Muscle layer of duodenum (tissue), 2 donors: ENCODE results near the gene FAM162A.
"Not testable (repeated sequence)": the region's sequence is repeated elsewhere in the genome, so short reads cannot be mapped to it uniquely, and the experiment has no call there.

Source experiments
- H3K27ac ChIP-seq: one replicate; pipeline ENCODE4 v1.7.0; 2013; ENCODE audit warnings: mild to moderate bottlenecking, low read length
- H3K27me3 ChIP-seq: one replicate; pipeline ENCODE4 v1.7.0; 2013; ENCODE audit warnings: low read depth, mild to moderate bottlenecking, control low read depth, low read length
- H3K36me3 ChIP-seq, 2 donors: one replicate each; pipeline ENCODE4 v1.7.0; 2013; ENCODE audit warnings: low read length in 2 of 2, control low read depth in 1 of 2, mild to moderate bottlenecking in 1 of 2; ENCODE audit not compliant: insufficient read depth in 2 of 2, control insufficient read depth in 1 of 2
- H3K4me1 ChIP-seq, 2 donors: one replicate each; pipeline ENCODE4 v1.7.0; 2013; ENCODE audit warnings: low read length in 2 of 2, mild to moderate bottlenecking in 2 of 2, control low read depth in 1 of 2, moderate library complexity in 1 of 2; ENCODE audit not compliant: insufficient read depth in 2 of 2, control insufficient read depth in 1 of 2
- H3K4me3 ChIP-seq, 2 donors: one replicate each; pipeline ENCODE4 v1.7.0; 2013; ENCODE audit warnings: low read length in 2 of 2, low read depth in 1 of 2, mild to moderate bottlenecking in 1 of 2
- H3K9me3 ChIP-seq, 2 donors: one replicate each; pipeline ENCODE4 v1.7.0; 2013; ENCODE audit warnings: low read length in 2 of 2, control low read depth in 1 of 2, mild to moderate bottlenecking in 1 of 2; ENCODE audit not compliant: control insufficient read depth in 1 of 2
- donor health status: healthy.

The FAM162A gene

GRCh38 chr3:122421836-122422235 lies 37.9 kb downstream of the FAM162A start:
- H3K4me3 ChIP-seq: no peak overlapping the region
- no peak overlapping the region for H3K27ac ChIP-seq
- H3K9me3 ChIP-seq: no peaks in the 10 kb centered on the region
- H3K4me1 ChIP-seq: peaks cover 0 to 6% of the 10 kb centered on the region in 2 donors
- H3K36me3 ChIP-seq: peaks cover 25 to 41% of the 10 kb centered on the region in 2 donors
- H3K27me3 ChIP-seq: no peaks in the 10 kb centered on the region

GRCh38 chr3:122427857-122428471 lies 44.0 kb downstream of the FAM162A start:
- H3K4me3 ChIP-seq: no peak overlapping the region
- H3K4me1 ChIP-seq: no peaks in the 10 kb centered on the region
- no peak overlapping the region for H3K27ac ChIP-seq
- H3K27me3 ChIP-seq: no peaks in the 10 kb centered on the region
- H3K9me3 ChIP-seq: no peaks in the 10 kb centered on the region
- peaks cover 29 to 58% of the 10 kb centered on the region in 2 donors for H3K36me3 ChIP-seq

- Histone ChIP-seq H3K9me3 (no peaks in the 10 kb centered on the region), H3K4me3 (no peak overlapping the region), H3K36me3 (peaks cover 33 to 50% of the 10 kb centered on the region in 2 donors), H3K27ac (no peak overlapping the region), H3K4me1 (no peaks in the 10 kb centered on the region), H3K27me3 (no peaks in the 10 kb centered on the region)
Measured at GRCh38 chr3:122430371-122430770, 46.4 kb downstream of the FAM162A start.

GRCh38 chr3:122435950-122436349 lies 52.0 kb downstream of the FAM162A start:
- no peak overlapping the region for H3K27ac ChIP-seq
- H3K4me1 ChIP-seq: no peaks in the 10 kb centered on the region
- H3K27me3 ChIP-seq: no peaks in the 10 kb centered on the region
- no peaks in the 10 kb centered on the region for H3K9me3 ChIP-seq
- peaks cover 37 to 67% of the 10 kb centered on the region in 2 donors for H3K36me3 ChIP-seq
- H3K4me3 ChIP-seq: no peak overlapping the region

GRCh38 chr3:122443090-122443489 lies 59.1 kb downstream of the FAM162A start:
- H3K9me3 ChIP-seq: no peaks in the 10 kb centered on the region
- peaks cover 29 to 54% of the 10 kb centered on the region in 2 donors for H3K36me3 ChIP-seq
- no peak overlapping the region for H3K27ac ChIP-seq
- H3K4me1 ChIP-seq: no peaks in the 10 kb centered on the region
- H3K4me3 ChIP-seq: no peak overlapping the region
- no peaks in the 10 kb centered on the region for H3K27me3 ChIP-seq

- H3K36me3 ChIP-seq: peaks cover 29 to 48% of the 10 kb centered on the region in 2 donors
- H3K27ac ChIP-seq, H3K9me3 ChIP-seq, H3K4me1 ChIP-seq, H3K27me3 ChIP-seq, H3K4me3 ChIP-seq: not testable (repeated sequence)
Measured at GRCh38 chr3:122443762-122444490, 59.9 kb downstream of the FAM162A start.

- not testable (repeated sequence) for H3K4me3 ChIP-seq, H3K27ac ChIP-seq, H3K9me3 ChIP-seq, H3K4me1 ChIP-seq, H3K27me3 ChIP-seq
- H3K36me3 ChIP-seq: peaks cover 33 to 46% of the 10 kb centered on the region in 2 donors
Measured at GRCh38 chr3:122444491-122444887, 60.5 kb downstream of the FAM162A start.

GRCh38 chr3:122448218-122448617 lies 64.2 kb downstream of the FAM162A start:
- H3K36me3 ChIP-seq: peaks cover 18 to 41% of the 10 kb centered on the region in 2 donors
- not testable (repeated sequence) for H3K27ac ChIP-seq, H3K27me3 ChIP-seq, H3K4me3 ChIP-seq, H3K9me3 ChIP-seq, H3K4me1 ChIP-seq

GRCh38 chr3:122451371-122451770 lies 67.4 kb downstream of the FAM162A start:
- Histone ChIP-seq H3K4me1 (no peaks in the 10 kb centered on the region), H3K27me3 (no peaks in the 10 kb centered on the region), H3K27ac (no peak overlapping the region), H3K36me3 (peaks cover 18 to 35% of the 10 kb centered on the region in 2 donors), H3K9me3 (no peaks in the 10 kb centered on the region), H3K4me3 (no peak overlapping the region)

GRCh38 chr3:122456074-122456473 lies 72.1 kb downstream of the FAM162A start:
- Histone ChIP-seq H3K4me1 (no peaks in the 10 kb centered on the region), H3K4me3 (no peak overlapping the region), H3K27me3 (no peaks in the 10 kb centered on the region), H3K9me3 (no peaks in the 10 kb centered on the region), H3K36me3 (peaks cover 30 to 37% of the 10 kb centered on the region in 2 donors), H3K27ac (no peak overlapping the region)

- Histone ChIP-seq H3K4me1 (no peaks in the 10 kb centered on the region), H3K9me3 (no peaks in the 10 kb centered on the region), H3K4me3 (no peak overlapping the region), H3K27me3 (no peaks in the 10 kb centered on the region), H3K27ac (no peak overlapping the region), H3K36me3 (peaks cover 37 to 40% of the 10 kb centered on the region in 2 donors)
Measured at GRCh38 chr3:122457706-122458105, 73.7 kb downstream of the FAM162A start.
